HL-60 (cell line): ENCODE measurements around the gene SRCAP.

Source experiments
- CTCF ChIP-seq: IDR thresholded peaks from one replicate; pipeline ENCODE4 v1.5.1; 2011; ENCODE audit warnings: low read length, control low read depth, inconsistent platforms; ENCODE audit not compliant: insufficient read depth
- GABPA ChIP-seq: IDR thresholded peaks from 2 replicates; pipeline ENCODE4 v1.6.1; 2012; ENCODE audit warnings: low read depth
- POLR2AphosphoS5 ChIP-seq: IDR thresholded peaks from 2 replicates; pipeline ENCODE4 v1.6.1; 2012; ENCODE audit warnings: low read depth
- SPI1 ChIP-seq: IDR thresholded peaks from 2 replicates; pipeline ENCODE4 v1.6.1; 2012; ENCODE audit warnings: low read depth, mild to moderate bottlenecking, borderline replicate concordance

- TF ChIP-seq CTCF (no peak), POLR2AphosphoS5 (no peak), SPI1 (no peak), GABPA (no peak)
These were observed 52.0 kb downstream of the SRCAP start for GRCh38 chr16:30750876-30751465.
